ENCODE data around the gene FAM76A. TPM values are rescaled to one million over a fixed set of nuclear protein-coding genes. Genes with fewer than 3 reads are reported as not detected.

Gene FAM76A
- total RNA-seq, 4 donors from 2014 or later = 17.6 to 28.8 (median 20.8) TPM

DNA sequence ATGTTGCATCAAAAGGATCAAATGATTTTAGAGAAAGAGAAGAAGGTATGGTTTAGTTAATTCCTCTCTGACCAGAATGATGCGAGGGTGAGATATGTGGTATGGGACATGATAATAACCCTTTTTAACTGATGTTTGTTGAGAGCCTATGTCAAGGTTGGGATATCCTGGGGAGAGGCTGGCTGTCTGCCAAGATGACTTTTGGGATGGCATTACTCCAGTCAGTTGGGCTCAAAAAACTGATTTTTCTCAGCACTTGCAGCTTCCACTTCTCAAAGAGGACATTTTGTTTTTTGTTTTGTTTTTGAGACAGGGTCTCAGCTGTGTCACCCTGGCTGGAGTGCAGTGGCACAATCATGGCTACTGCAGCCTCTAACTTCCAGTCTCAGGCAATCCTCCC, 29.5 kb downstream of the FAM76A start:
- no peak for TF ChIP-seq EP300 (IDR thresholded peaks at IDR 0.05)
- TF ChIP-seq POLR2AphosphoS5 (IDR thresholded peaks at IDR 0.05) = no peak
- no peak for TF ChIP-seq POLR2A (IDR thresholded peaks at IDR 0.05)
- TF ChIP-seq CTCF (IDR thresholded peaks at IDR 0.05) = no peak
- no peak overlapping the region for H3K27ac ChIP-seq
- WGBS = 96% methylated on average over 1 of the region's 1 CpG
- H3K4me3 ChIP-seq = no peak overlapping the region
- peaks cover 75% of the 10 kb centered on the region for H3K36me3 ChIP-seq
- no peaks in the 10 kb centered on the region for H3K27me3 ChIP-seq
- H3K9me3 ChIP-seq = no peaks in the 10 kb centered on the region
- H3K4me1 ChIP-seq = no peaks in the 10 kb centered on the region
- DNase-seq (ENCODE audit: low spot score in 2 of 2) = no peak

DNA sequence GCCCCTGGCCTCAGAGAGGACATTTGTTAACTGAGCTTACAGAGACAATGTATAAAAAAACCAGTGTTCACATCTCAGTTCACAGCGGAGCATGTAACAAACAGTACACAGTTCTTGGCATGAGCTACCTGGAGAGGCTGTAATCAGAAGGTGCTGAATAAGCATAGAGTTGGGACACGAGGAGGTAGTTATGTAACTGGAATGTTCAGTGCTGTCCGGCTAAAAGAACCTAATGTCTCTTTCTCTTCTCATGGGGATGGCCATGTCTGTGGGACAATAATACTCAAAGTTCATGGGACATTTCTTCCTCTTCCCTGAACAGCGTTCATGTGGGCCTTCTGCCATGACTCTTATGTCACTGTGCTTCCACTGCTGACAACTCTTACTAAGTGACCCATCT, 30.1 kb downstream of the FAM76A start:
- no peak for DNase-seq (ENCODE audit: low spot score in 2 of 2)
- Histone ChIP-seq H3K27ac (no peak overlapping the region), H3K27me3 (no peaks in the 10 kb centered on the region), H3K9me3 (no peaks in the 10 kb centered on the region), H3K4me1 (no peaks in the 10 kb centered on the region), H3K36me3 (peaks cover 74% of the 10 kb centered on the region), H3K4me3 (no peak overlapping the region)
- WGBS = 75% methylated on average over 4 of the region's 4 CpGs
- no peak for TF ChIP-seq POLR2A (IDR thresholded peaks at IDR 0.05)
- no peak for TF ChIP-seq CTCF (IDR thresholded peaks at IDR 0.05)
- no peak for TF ChIP-seq EP300 (IDR thresholded peaks at IDR 0.05)
- TF ChIP-seq POLR2AphosphoS5 (IDR thresholded peaks at IDR 0.05) = no peak

GRCh38 chr1:27759236-27759635, 33.5 kb downstream of the FAM76A start:
- TF ChIP-seq CTCF (IDR thresholded peaks at IDR 0.05) = no peak
- TF ChIP-seq POLR2A (IDR thresholded peaks at IDR 0.05) = no peak
- TF ChIP-seq EP300 (IDR thresholded peaks at IDR 0.05) = no peak
- TF ChIP-seq POLR2AphosphoS5 (IDR thresholded peaks at IDR 0.05) = no peak
- H3K4me1 ChIP-seq = no peaks in the 10 kb centered on the region
- H3K27me3 ChIP-seq = no peaks in the 10 kb centered on the region
- WGBS = 83% methylated on average over 2 of the region's 2 CpGs
- H3K27ac ChIP-seq = no peak overlapping the region
- H3K9me3 ChIP-seq = no peaks in the 10 kb centered on the region
- H3K36me3 ChIP-seq = peaks cover 81% of the 10 kb centered on the region
- H3K4me3 ChIP-seq = no peak overlapping the region
- DNase-seq (ENCODE audit: low spot score in 2 of 2) = no peak

- Histone ChIP-seq H3K9me3 (no peaks in the 10 kb centered on the region), H3K36me3 (peaks cover 69% of the 10 kb centered on the region), H3K4me3 (no peak overlapping the region), H3K4me1 (no peaks in the 10 kb centered on the region), H3K27ac (no peak overlapping the region), H3K27me3 (no peaks in the 10 kb centered on the region)
- no peak for TF ChIP-seq POLR2A (IDR thresholded peaks at IDR 0.05)
- no peak for TF ChIP-seq CTCF (IDR thresholded peaks at IDR 0.05)
- no peak for TF ChIP-seq EP300 (IDR thresholded peaks at IDR 0.05)
- TF ChIP-seq POLR2AphosphoS5 (IDR thresholded peaks at IDR 0.05) = no peak
- no peak for DNase-seq (ENCODE audit: low spot score in 2 of 2)
- 82% methylated on average over 3 of the region's 3 CpGs for WGBS
These were observed 34.7 kb downstream of the FAM76A start for GRCh38 chr1:27760426-27760825.

GRCh38 chr1:27762033-27762432, 36.3 kb downstream of the FAM76A start:
- WGBS = 89% methylated on average over 1 of the region's 1 CpG
- no peaks in the 10 kb centered on the region for H3K27me3 ChIP-seq
- DNase-seq (ENCODE audit: low spot score in 2 of 2) = no peak
- H3K27ac ChIP-seq = no peak overlapping the region
- H3K4me3 ChIP-seq = no peak overlapping the region
- H3K4me1 ChIP-seq = no peaks in the 10 kb centered on the region
- no peak for TF ChIP-seq POLR2A (IDR thresholded peaks at IDR 0.05)
- no peak for TF ChIP-seq POLR2AphosphoS5 (IDR thresholded peaks at IDR 0.05)
- TF ChIP-seq CTCF (IDR thresholded peaks at IDR 0.05) = no peak
- TF ChIP-seq EP300 (IDR thresholded peaks at IDR 0.05) = no peak
- H3K36me3 ChIP-seq = peaks cover 55% of the 10 kb centered on the region
- no peaks in the 10 kb centered on the region for H3K9me3 ChIP-seq
